SH-SY5Y (cell line): ENCODE measurements around the gene TMEM151A.

Source experiments
- GATA2 ChIP-seq: IDR thresholded peaks from 2 replicates; pipeline ENCODE4 v1.6.1; 2011; ENCODE audit warnings: mild to moderate bottlenecking, low read depth, low read length
- GATA3 ChIP-seq: IDR thresholded peaks from 2 replicates; pipeline ENCODE4 v1.6.1; 2011; ENCODE audit warnings: low read depth, mild to moderate bottlenecking, low read length, moderate library complexity

- TF ChIP-seq GATA2, result no peak
- TF ChIP-seq GATA3, result no peak
These were observed 44.8 kb downstream of the TMEM151A start, which contains the start of gene RIN1 for GRCh38 chr11:66336234-66337102.
